NCI-H82 treated with DMSO at 0.1 percent for 48 hours (cell line): Measurements from ENCODE around the gene PMFBP1.
"Not testable (repeated sequence)": the region's sequence is repeated elsewhere in the genome, so short reads cannot be mapped to it uniquely, and the experiment has no call there.

Experiments used
- DNase-seq: peaks from one replicate; lab custom pipeline; 2025; ENCODE audit not compliant: unreplicated experiment; lab: John Stamatoyannopoulos, UW

PMFBP1 gene

DNA sequence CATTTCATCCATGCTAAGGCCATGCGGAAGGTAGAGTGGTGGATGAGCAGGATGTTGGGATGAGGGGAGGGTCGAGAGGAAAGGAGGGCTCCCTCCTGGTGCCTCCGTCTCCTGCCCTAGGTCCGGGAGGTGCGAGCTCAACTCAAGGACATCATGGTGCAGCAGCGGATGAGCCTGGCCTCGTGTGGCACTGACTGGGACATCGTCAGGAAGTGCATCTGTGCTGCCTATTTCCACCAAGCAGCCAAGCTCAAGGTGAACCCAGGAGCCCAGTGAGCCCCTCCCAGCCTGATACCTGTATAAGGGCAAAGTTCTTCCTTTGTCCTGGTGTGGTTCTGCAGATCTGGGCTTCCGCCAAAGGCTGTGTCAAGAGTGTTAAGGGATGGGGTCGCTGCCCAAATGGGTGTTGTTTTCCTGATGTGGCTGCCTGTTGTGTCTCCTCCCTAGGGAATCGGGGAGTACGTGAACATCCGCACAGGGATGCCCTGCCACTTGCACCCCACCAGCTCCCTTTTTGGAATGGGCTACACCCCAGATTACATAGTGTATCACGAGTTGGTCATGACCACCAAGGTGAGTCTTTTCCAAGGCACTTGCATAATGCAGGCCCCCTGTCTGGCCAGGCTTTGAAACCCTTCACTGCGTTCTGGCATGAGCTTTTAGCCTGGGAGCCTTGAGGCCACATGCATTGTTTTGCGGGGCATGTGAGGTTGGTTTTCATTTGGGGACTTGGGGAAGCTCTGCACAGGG lies 63.4 kb downstream of the PMFBP1 start:
- DNase-seq, result no peak

GRCh38 chr16:72107371-72107770 lies 64.6 kb downstream of the PMFBP1 start:
- no peak for DNase-seq

GRCh38 chr16:72105978-72106377 lies 66.0 kb downstream of the PMFBP1 start:
- DNase-seq, result no peak

DNA sequence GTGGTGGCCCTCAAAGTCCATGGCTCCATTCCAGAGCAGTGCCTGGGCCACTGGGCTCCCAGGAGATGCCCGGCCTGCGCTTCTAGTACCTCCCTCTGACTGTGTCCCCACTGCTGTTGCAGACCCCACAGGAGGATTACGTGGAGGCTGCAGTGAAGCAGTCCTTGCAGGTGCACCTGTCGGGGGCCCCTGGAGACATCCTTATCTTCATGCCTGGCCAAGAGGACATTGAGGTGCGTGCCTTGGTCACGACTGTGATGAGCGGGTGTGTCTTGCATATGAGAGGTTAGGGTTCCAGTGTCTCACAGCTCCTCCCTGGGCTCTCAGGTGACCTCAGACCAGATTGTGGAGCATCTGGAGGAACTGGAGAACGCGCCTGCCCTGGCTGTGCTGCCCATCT lies 67.0 kb downstream of the PMFBP1 start:
- no peak for DNase-seq

DNA sequence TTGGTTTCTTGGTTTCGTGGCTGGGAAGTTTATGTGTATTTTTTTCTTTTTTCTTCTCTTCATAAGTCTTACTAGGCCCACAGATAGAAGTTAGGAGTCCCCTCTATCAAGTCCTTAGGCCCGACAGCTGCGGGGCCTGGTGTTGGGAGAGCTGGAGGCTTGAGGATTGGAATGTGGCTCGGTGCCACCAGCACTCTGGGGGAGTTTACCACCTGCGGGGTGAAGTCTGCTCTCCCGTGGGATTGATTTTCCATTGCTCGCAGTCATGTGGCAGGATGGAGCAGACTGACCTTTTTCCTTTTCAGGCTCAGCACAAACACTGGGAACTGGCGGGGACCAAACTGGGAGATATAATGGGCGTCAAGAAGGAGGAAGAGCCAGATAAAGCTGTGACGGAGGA lies 70.8 kb downstream of the PMFBP1 start:
- no peak for DNase-seq

DNA sequence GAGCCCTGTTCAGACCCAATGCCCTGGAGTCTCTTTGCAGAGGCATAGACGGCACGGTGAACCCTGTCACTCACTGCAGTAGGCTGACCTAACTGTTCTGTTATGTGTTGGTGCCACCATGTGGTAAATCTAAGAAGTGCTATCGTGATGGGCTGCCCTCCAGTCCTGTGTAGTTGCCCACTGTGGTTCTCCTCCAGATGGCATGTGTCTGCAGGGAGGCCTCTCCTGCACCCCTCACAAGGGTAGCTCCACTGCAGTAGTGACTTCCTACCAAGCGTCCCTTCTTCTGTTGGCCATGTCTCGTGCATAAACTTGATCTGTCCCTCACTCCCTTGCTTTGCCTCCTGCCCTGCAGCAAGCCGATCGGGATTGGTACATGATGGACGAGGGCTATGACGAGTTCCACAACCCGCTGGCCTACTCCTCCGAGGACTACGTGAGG lies 72.6 kb downstream of the PMFBP1 start:
- DNase-seq, result peak; percentile 5

- DNase-seq, result no peak
These were observed 73.0 kb downstream of the PMFBP1 start for GRCh38 chr16:72098936-72099335.

GRCh38 chr16:72094266-72094610 lies 77.7 kb downstream of the PMFBP1 start:
- no peak for DNase-seq

- DNase-seq, result peak; percentile 97
These were observed 78.3 kb downstream of the PMFBP1 start, which contains the start of the genes DHX38 and TXNL4B for GRCh38 chr16:72093448-72094265. Gene DHX38, plus strand, starts transcription at chr16:72093847. Its CDS starts 2,311 bp downstream, at chr16:72096158. Gene TXNL4B, minus strand, starts transcription at chr16:72093620. Its CDS starts 2,871 bp downstream, at chr16:72090749.

DNA sequence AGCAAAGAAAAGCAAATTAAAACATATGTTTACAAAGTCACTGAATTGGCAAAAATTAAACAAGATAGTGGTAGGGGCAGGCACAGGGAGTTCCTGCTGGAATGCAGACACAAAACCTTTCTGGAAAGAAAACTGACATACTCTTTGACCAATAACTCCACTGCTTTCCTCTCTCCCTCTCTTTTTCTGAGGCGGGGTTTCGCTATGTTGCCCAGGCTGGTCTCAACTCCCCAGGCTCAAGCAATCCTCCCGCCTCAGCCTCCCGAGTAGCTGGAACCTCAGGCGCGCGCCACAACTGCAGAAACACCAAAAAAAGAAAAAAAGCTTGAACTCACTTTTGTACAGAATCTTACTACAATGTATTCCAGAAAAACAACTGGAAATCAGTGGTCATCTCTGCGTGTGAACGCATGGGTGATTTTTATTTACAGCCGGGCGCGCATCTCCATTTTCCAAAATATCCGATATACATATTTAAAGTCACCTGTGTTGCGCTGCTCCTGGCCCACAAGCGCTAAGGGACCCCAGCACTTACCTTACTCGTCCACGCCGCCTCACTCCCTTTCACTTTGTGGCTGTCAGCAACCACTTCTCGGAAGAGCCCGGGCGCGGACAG lies 79.0 kb downstream of the PMFBP1 start:
- DNase-seq, result no peak

- DNase-seq, result no peak
These were observed 80.7 kb downstream of the PMFBP1 start for GRCh38 chr16:72091217-72091616.

DNA sequence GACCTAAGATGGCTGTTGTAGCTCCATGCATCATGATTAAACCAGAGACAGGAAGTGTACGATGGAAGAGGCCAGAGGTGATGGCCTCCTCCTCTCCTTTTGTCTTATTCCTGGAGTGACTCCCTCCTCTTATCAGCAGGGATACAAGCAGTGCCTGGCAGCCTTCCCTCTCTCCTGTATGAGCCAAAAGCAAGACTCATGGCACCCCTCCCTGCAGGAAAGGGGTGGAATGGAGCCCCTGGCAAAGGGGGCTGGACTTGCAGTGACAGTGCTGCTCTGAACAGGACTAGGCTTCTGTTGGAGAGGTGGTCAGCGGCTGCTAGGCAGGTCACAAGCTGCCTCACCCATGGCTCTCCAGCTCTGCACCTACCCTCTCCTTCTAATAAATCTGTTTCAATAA lies 87.0 kb downstream of the PMFBP1 start:
- DNase-seq, result no peak

GRCh38 chr16:72084445-72084844 lies 87.5 kb downstream of the PMFBP1 start:
- DNase-seq, result no peak

DNA sequence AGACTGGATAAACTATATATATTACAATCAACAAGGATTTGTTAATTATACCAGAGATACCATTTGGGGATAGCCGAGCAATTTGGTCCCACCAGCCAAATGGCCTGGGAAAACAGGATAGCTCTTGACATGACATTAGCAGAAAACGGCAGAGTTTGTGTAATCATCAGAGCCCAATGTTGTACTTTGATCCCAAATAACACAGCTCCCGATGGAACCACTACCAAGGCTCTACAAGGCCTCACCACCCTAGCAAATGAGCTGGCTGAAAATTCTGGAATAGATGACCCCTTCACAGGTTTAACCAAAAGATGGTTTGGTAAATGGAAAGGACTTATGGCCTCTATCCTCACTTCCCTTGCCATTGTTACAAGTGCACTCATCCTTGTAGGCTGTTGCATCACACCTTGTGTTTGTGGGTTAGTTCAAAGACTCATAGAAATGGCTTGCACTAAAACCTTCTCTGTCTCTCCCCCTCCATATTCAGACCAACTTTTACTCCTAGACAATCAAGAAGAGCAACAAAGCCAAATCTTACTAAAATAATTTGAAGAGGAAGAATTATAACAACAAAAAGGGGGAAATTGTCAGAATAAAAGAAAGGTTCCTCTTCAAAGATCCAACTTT lies 88.1 kb downstream of the PMFBP1 start:
- DNase-seq, result no peak

DNA sequence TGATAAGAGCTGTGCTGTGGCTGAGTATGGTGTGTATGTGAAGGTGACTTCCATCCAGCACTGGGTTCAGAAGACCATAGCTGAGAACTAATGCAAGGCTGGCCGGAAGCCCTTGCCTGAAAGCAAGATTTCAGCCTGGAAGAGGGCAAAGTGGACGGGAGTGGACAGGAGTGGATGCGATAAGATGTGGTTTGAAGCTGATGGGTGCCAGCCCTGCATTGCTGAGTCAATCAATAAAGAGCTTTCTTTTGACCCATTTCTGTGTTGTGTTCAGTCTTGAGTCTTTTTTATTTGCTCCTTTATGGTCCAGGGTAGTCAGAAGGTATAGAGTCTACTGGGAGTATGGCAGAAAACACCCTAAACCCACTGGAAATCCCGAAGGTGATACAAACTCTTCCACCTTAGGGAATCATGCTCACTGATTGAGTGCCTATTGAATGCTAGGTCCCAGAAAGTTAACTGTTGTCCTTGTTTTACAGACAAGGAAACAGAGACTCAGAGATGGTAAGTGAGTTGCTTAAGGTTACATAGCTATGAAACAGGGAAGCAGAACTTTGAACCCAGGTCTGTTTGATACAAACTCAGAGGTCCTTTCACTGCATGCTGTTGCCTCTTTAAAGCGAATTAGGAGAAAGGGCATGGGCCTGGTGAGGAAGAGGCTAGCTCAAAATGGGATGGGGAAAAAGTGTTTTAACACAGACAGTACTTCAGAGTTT lies 94.8 kb downstream of the PMFBP1 start:
- DNase-seq, result not testable (repeated sequence)

DNA sequence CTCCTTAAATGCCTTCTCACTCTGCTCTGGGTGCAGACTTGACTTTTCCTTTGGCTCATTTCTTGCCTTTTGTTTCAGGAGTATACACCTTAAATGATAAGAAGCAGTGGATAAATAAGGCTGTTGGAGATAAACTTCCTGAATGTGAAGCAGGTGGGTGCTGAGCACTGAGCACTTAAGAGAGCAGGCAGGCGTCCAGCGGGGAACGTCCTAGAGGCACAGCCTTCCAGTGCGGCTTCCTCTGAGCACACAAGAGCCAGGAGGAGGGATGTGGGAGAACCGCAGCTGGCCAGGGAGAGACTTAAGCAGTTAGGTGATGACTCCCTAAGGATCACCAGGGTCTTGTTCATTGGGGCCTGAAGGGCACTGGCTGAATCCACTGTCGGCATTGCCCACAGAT lies 96.9 kb downstream of the PMFBP1 start:
- DNase-seq, result not testable (repeated sequence)

GRCh38 chr16:72073560-72074230 lies 98.3 kb downstream of the PMFBP1 start:
- DNase-seq, result no peak

DNA sequence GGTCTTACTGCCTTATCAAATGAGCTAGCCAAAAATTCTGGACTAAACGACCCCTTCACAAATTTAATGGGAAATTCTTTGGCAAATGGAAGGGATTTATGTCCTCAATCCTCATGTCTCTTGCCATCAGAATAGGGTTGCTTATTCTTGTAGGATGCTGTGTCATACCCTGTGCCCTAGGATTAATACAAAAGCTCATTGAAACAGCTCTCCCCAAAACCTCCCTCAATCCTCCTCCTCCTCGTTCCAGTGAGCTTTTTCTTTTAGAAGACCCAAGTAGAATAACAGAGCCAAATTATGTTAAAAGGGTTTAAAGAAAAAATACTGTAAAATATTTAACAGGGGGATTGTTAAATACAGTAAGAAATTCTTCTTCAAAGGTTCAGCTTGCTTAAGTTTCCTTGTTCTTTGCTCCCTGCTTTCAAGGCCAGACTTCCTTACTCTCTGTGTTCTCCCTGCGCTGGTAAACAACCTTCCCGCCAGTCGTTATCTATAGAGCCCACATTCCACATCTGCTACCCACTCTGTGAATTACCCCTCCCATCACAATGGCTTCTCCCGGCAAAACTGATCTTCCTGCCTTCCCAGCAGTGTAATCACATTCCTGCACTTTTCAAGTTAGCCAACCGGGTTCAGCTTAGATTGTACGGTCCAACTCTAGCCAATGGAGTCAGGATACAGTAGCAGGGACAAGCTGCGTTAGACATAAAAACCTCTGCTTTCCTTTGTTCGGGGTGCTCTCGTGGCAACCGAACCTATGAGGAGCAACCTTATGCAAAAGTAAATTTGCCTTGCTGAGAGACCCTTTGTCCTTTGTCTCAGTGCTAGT lies 99.2 kb downstream of the PMFBP1 start:
- DNase-seq, result no peak
